WI38 (cell line): Measurements from ENCODE around the gene FAM120AOS.

Experiments used
- H3K4me3 ChIP-seq: 2 replicates; pipeline ENCODE4 v1.5.1; 2011; ENCODE audit warnings: low read depth, mild to moderate bottlenecking, control low read depth, low read length
- TF ChIP-seq, protein P1 (sequence below): IDR thresholded peaks from 2 replicates; pipeline ENCODE4 v1.5.1; 2012; ENCODE audit warnings: low read depth, mild to moderate bottlenecking, control low read depth, low read length

The FAM120AOS gene

DNA sequence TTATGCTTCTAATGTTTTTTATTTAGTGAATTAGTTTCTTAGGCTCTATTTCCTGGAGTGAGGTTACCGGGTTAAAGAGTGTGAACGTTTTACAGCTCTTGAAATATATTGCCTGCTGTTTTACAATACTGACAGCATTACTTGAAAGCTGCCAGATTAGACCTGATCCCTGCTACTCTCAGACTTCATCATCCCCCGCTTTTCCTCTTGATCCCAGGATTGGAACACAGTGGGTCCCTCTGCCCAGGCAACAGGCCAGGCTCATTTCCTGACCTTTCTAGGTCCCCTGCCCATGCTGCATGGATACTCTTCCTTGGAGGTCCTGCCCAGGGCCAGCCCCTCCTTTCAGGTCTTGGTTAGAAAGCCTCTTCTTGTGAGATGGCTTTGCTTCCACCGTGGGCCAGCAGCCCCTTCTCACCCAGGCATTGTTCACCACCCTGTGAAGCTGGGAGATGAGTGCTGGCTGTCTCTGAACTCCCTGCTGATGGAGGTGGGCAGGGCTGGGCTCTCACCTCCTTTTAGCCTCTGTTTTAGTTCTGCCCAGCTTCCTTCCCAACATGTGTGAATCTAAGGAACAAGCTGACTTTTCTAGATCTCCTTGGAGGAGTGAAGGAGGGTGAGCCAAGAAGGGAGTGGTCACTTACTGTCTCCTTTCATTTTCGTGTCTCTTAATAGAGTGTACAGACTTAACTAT, 15.5 kb upstream of the FAM120AOS start:
- TF ChIP-seq, protein P1, sequence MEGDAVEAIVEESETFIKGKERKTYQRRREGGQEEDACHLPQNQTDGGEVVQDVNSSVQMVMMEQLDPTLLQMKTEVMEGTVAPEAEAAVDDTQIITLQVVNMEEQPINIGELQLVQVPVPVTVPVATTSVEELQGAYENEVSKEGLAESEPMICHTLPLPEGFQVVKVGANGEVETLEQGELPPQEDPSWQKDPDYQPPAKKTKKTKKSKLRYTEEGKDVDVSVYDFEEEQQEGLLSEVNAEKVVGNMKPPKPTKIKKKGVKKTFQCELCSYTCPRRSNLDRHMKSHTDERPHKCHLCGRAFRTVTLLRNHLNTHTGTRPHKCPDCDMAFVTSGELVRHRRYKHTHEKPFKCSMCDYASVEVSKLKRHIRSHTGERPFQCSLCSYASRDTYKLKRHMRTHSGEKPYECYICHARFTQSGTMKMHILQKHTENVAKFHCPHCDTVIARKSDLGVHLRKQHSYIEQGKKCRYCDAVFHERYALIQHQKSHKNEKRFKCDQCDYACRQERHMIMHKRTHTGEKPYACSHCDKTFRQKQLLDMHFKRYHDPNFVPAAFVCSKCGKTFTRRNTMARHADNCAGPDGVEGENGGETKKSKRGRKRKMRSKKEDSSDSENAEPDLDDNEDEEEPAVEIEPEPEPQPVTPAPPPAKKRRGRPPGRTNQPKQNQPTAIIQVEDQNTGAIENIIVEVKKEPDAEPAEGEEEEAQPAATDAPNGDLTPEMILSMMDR: no peak
- peak overlapping the region; percentile 32 for H3K4me3 ChIP-seq

DNA sequence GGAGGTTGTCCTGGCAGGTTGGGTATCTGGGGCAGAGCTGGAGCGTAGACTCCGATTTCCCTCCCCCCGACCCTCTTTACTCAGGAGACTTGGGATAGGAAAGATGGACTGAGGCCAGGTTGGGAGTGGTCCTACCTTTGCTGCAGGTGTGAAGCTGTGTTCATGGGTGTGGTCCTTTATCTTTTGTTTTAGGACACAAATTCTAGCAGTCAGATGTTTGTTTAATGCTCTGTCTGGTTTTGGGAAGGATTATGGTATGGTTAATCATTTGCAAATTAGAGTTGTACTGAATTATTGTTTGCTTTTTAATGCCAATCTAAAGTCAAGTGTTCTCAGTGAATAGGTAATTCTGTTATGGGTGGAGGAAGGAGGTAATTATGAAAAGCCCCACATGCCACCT, 14.1 kb upstream of the FAM120AOS start:
- H3K4me3 ChIP-seq: no peak overlapping the region
- TF ChIP-seq, protein P1: no peak

DNA sequence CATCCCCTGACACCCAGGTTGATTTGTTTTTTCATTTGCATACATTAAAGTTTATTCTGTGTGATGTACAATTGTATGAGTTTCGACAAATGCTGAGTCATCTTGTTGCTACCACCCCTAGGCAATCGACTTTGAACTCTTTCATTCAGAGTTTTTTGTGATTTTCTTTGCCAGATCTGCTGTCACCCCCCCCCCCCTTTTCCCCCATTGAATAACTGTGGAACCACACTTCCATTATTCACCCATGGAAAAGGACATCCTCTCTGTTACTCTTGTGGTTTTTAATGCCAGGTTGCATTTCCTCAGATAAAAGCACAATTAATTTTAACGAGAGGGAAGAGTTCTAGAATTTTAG, 13.7 kb upstream of the FAM120AOS start:
- TF ChIP-seq, protein P1: no peak
- H3K4me3 ChIP-seq: no peak overlapping the region

DNA sequence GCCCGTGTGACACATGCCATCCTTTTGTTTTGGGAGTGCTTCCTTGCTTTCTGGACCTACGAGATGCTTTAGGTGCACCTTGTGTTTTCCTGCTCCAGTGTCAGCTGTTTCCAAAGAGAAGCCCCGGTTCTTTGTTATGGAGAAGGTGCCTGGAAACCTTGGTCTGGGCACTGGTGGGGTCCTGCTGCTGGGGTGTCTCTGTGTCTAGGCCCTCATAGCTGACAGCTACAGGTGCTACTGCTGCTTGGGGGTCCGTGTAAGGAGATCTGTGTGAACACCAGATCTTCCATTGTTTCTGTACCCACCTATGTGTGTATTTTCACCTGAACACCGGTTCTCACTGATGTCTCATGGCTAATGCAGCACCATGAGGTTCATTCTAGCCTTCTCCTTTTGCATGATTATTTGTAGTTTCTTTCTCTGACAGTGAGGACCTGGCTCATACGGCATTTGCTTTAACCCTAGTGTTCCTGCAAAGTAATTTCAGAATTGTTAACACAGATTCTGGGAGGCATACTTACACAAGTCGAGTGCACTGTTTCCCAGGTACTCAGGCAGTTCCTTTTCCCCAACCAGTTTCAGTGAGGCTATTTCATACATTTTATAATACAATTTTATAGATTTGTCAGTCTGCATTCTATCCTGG, 13.2 kb upstream of the FAM120AOS start:
- H3K4me3 ChIP-seq: no peak overlapping the region
- TF ChIP-seq, protein P1: no peak

DNA sequence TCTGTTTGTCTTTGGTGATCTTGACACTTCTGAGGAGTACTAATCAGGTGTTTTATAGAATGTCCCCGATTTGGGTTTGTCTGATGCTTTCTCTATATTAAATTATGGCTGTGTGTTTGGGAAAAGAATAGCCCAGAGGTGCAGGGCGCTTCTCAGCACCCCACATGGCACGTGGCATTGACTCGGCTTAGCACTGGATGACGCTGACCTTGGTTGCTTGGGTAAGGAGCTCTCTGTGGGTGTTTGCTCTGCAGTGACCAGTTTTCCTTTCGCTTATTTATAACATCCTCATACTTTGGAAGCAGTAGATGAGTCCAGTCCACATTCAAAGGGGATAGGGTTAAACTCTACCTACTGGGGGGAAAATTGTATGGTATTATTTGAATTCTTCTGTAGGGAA, 12.5 kb upstream of the FAM120AOS start:
- TF ChIP-seq, protein P1: no peak
- H3K4me3 ChIP-seq: no peak overlapping the region

DNA sequence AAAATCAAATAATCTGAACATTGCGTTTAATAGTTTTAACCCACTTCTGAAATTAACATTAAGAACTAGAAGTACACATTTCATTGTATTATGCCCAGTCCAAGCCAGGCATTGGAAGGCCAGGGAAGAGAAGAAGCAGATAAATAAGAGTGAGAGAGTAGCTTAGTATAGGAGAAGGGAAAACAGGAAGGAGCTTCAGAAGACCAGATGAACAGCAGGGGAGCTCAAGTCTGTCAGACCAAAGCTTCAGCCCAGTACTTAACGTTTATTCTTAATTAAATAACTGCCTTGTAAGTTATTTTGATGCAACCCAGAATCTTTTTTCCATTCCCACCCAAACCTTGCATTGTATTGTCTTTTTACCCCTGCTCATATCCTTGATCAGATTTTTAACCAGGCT, 11.5 kb upstream of the FAM120AOS start:
- TF ChIP-seq, protein P1: no peak
- H3K4me3 ChIP-seq: no peak overlapping the region

DNA sequence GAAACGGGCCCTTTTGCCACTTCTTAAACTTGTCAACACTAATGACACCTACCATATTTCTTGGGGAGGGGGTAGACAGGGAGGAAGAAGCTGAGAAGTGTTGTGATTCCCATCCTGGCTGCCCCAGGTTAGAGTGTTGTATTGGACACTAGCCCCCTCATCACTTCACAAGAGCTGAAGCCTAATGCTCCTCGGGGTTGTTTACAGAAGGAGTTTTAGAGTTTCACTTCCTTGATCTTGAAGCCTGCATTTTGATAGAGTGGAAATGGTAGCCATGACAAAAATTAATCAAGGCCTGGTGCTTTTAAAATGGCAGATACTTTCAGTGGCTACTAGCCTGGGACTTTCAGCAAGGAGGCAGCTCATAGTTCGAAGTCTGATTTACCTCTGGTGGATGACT, 11.0 kb upstream of the FAM120AOS start:
- H3K4me3 ChIP-seq: no peak overlapping the region

More for the DNA sequence above, 11.0 kb upstream of the FAM120AOS start:
- TF ChIP-seq, protein P1: no peak
